ENCODE measurements around the gene TBC1D1.

- TF ChIP-seq CTCF (IDR thresholded peaks at IDR 0.05) (no peak), POLR2A (IDR thresholded peaks at IDR 0.05) (no peak)
These were observed 18.4 kb upstream of the TBC1D1 start for GRCh38 chr4:37872310-37872988.

Measured in prostate gland (tissue), 2 donors.